HG03139 (cell line): ENCODE measurements around the gene ATP23.

ENCODE experiments used
- ATAC-seq: cut with Tn5 transposase; IDR thresholded peaks from one replicate; pipeline ENCODE4 v1.9.1; 2021; ENCODE audit not compliant: unreplicated experiment

The ATP23 gene

DNA sequence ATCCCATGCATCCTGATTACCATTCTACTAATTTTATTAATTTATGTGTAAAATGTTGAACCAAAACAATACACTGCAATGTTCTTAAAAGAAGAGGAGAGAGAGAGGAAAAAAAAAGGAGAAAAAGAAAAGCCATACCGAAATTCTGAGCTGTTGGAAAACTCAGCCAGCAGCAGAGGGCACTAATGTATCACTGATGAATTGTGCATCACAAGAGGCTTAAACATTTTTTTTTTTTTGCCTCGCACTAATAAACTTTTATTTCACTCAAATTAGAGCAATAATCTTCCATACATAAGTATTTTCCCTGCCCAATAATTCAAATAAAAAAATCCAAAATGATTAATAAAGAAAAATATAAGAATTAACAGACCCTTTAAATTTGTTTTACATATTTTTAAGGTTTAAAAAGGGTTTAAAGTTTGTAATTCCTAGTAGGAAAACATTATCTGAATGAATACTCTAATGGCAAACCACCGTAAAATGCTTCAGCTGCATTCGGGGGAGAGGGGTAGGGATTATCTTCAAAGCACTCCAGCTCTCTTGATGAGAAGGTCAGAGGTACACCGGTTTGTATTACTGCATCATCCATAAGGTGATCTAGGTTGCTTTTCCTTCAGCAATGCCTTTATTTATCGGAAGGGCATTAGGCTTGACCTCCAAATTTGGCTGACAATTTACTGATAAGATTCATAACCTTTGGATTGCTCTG, 41.9 kb downstream of the ATP23 start:
- no peak for ATAC-seq

DNA sequence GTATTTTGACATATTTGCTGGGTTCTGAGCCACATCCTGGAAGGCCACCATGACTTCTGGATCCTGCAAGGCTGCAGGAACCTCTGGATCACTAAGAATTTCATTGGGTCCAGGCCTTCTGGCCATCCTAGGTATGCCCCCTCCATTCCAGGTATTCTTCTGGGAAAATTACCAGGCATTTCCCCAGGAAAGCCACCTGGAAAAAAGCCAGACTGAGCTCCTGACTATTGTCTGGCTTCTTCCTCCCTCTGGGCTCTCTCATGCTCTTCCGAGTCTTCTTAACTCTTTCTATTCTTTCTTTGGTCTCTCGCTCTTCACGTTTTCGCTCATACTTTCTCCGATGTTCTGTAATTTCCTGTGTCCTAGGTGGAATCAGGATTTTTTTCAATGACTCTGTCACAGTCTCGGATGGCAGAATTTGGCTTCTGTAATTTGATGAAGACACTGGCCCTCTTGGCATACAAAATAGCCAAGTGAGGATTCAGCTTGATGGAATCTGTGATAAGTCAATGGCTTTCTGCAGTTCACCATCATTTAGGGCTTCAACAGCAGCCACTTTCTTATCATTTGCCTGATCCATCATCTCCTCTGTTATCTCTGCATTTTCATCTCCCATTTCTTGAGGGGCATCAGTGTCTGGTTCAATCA, 42.6 kb downstream of the ATP23 start:
- ATAC-seq = no peak

DNA sequence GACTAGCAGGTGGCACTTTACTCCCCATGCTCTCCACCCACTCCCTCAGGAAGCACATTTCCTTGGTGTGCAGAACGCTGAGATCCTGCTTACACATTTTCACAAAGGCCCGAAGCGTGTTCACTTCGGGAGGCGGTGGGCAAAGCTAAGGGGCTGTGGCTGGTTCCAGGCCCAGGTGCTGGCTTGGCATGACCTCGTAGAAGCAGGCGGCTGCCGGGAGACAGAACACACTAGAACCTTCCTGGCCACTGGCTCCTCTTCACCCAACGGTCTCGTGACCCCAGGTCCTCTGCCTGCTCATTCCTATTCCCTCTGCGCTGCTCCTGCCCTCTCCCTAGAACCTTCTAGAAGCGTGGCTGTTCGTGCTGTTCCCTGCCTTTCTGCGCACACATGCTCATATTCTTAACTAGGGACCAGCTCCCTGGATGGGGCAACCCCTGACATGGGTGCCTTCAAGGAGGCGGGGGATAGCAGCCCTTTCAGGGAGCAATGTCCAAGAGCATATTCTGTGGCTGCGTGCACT, 43.3 kb downstream of the ATP23 start:
- ATAC-seq = no peak

DNA sequence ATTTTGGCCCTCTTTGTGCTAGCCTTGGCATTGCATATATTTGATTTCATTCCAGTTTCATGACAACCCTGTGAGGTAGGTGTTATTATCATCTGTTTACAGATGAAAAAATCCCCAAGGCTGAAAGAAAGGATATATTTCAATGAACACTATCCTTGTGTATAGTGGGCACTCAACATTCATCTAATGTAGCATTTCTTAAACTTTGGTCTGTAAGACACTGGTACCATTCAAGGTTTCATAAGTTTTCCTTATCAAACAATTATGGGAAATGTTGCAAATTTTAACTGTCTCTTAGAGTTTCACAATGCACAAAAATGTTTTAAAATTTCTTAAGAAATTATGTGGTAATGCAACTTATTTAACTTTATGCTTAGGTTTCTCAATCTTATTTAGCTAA, 44.3 kb downstream of the ATP23 start:
- ATAC-seq = no peak

DNA sequence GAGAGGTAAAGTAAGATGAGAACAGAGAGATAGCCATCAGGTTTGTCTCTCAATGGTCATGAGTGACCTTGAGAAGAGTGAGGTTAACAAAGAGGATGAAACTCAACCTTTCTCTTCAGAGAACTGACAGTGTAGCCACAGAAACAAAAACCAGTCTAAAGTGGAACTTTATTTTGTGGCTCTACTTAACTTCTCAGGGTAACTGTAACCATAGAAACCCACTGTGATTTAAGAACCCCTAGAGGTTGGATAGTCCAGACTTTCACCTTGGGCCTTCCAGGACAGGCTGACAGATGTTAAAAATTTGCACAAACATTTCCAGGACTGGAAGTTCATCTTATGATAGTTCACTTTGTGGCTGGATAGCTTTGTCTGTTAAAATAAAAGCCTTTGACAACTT, 48.5 kb downstream of the ATP23 start:
- no peak for ATAC-seq

DNA sequence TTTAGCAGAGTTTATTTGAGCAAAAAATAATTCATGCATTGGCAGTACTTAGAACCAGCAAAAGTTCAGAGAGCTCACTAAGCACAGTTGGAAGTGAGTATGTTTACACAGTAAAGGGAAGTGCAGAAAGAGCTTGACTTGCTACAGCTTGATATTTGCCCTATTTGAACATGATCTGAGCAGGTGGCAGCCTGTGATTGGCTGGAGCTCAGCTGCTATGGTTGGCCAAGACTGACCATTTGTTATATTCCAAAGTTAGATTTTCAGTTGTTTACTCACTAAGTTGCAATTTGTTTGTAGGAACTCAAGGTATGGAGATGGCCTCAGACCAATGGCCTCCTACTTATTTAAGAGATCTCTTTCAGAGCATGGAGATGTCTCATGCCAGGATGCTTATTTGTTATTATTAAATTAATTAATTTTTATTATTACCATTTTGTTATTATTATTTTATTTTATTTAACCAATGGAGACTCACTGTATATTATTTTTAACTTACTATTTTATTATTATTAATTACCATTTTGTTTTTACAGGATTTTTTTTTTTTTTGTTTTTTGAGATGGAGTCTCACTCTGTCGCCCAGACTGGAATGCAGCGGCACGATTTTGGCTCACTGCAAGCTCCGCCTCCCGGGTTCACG, 49.0 kb downstream of the ATP23 start:
- ATAC-seq = no peak

DNA sequence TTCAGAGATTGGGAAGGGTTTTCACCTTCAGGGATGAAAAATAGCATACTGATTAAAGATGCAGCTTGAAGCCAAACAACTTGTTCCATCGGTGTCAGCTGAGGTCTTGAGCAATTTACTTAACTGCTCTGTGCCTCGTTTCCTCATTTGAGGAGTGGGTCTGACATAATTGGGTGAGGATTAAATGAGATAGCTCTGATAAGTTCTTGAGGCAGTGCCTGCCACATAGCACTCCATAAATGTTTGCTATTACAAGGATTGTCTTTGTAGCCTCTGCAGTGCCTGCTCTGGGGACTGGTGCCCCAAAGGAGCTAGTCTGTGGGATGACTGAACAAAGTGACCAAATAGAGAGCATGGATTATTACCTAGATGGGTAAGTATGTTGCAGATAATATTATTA, 50.6 kb downstream of the ATP23 start:
- ATAC-seq = no peak

DNA sequence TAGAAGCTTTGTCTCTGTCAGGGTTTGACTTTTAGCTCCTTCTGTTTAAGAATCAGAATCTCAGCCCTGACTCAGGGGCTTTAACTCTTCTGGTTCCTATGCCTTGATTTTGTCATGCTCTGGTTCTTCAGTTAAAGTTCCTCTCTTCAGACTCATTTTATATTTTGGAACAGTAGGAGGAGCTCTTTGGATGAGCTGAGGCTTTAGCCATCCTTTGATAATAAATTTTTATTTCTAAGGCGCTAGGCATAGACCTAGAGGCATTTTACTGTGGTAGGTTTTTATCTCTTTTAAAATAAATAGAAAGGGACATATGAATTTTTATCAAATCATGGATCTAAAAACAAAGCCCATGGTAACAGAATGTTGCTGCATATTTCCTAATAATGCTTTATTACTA, 51.7 kb downstream of the ATP23 start:
- no peak for ATAC-seq

DNA sequence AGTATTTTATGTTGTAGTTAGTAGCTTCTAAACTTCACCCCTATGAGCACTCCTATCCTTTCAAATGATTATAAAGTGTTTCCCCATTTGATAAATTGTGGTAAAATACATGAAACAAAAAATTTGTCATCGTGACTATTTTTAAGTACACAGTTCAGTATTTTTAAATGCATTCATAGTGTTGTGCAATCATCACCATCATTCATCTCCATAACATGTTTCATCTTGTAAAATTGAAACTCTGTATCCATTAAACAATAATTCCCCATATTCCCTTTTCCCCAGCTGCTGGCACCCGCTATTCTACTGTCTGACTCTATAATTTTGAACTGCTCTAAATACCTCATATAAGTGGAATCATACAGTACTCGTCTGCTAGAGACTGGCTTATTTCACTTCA, 52.5 kb downstream of the ATP23 start:
- ATAC-seq = no peak

DNA sequence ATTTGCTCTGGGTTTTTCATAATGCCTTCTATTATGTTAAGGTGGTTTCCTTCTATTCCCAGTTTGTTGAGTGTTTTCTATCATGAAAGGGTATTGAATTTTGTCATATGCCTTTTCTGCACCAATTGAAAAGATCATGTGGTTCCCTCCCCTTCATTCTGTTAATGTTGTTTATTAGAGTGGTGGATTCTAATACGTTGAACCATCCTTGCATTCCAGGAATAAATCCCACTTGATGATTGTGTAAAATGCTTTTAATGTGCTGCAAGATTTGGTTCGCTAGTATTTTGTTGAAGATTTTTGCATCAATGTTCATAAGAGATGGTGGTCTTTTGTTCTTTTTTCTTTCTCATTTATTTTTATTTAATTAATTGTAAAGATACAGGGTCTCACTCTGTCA, 55.2 kb downstream of the ATP23 start:
- ATAC-seq = no peak

DNA sequence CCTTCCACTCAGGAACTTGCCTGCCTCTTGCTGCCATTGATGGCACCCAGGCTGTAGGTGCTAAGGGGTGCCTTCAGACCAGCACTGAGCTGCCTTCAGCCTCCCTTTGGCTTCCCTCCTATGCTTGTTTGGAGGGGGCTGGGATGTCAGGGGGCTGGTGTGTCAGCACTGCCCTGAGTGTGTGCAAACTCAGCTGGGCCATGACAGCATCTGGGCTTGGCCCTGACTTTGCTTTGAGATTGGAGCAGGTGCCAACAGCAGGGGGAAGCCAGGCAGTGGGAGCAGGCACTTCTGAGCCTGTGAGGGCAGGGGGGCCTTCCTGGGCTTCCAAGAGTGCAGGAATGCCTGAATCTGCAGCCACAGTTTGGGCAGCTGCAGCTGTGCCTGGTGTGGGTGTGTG, 56.9 kb downstream of the ATP23 start:
- ATAC-seq = no peak

DNA sequence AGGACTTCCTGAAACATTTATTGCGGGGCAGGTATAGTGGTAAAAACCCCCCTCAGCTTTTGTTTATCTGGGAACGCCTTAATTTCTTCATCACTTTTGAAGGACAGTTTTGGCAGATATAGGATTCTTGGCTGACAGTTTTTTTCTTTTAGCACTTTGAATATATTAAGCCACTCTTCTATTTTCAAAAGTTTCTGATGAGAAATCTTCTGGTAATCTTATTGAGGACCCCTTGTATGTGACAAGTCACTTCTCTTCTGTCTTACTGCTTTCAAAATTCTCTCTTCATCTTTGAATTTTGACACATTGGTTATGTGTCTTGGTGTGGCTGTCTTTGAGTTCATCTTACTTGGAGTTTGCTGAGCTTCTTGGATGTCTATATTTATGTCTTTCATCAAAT, 59.1 kb downstream of the ATP23 start:
- no peak for ATAC-seq

DNA sequence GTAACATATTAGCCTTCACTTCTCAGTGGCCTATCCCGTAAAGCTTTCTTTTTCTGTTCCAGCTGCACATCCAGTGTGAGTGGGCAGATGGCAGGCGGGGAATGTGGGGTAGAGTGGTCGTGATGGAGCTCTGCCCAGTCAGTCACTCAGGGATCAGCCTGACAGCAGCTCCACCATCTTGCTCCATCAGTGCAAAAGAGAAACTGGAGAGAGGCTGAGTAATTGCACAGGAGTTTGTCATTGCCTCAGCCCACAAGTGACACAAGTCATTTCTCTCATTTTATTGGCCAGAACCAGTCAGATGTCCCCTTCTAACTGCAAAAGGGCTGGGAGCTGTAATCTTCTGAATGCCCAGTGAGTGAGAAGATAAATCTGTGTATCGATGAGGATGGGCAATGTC, 66.5 kb downstream of the ATP23 start:
- ATAC-seq = no peak

DNA sequence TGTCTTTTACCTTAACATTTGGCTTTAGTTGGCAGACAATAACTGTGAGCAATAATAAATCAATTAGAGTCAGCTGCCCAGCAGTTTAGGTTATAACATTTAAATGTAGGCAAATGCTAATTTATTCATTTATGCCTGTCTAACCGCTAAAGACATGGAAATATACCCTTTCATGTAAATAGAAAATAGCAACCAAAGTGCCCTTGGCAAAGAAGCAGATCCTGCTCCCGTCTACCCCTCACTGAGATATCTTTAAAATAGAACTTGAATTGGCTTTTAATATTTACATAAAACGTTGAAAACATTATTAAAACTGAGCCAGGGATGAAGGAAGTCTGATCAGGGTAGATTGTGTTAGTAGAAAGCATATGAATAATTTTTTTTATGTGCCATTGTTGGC, 67.3 kb downstream of the ATP23 start:
- no peak for ATAC-seq
